Measurements from ENCODE around the gene EEFSEC.

The EEFSEC gene

GRCh38 chr3:128366652-128367051, 213.4 kb downstream of the EEFSEC start:
- TF ChIP-seq CTCF (IDR thresholded peaks at IDR 0.05; ENCODE audit: insufficient read depth, low read length, poor library complexity, severe bottlenecking) = no peak
- no peak overlapping the region for H3K4me3 ChIP-seq (replicated peaks; ENCODE audit: low read depth, low read length)
- H3K36me3 ChIP-seq (ENCODE audit: control insufficient read depth, insufficient read depth, low read length) = no peaks in the 10 kb centered on the region; the same call in none of the 2 replicates
- H3K27me3 ChIP-seq (replicated peaks; ENCODE audit: control insufficient read depth, insufficient read depth, low read length) = no peaks in the 10 kb centered on the region
- DNase-seq (ENCODE audit: extremely low read depth, insufficient read length) = no peak

- no peak for DNase-seq (ENCODE audit: extremely low read depth, insufficient read length)
- Histone ChIP-seq H3K36me3 (ENCODE audit: control insufficient read depth, insufficient read depth, low read length) (no peaks in the 10 kb centered on the region; the same call in none of the 2 replicates), H3K27me3 (replicated peaks; ENCODE audit: control insufficient read depth, insufficient read depth, low read length) (no peaks in the 10 kb centered on the region), H3K4me3 (replicated peaks; ENCODE audit: low read depth, low read length) (no peak overlapping the region)
- no peak for TF ChIP-seq CTCF (IDR thresholded peaks at IDR 0.05; ENCODE audit: insufficient read depth, low read length, poor library complexity, severe bottlenecking)
Measured at GRCh38 chr3:128367221-128367620, 213.9 kb downstream of the EEFSEC start.

GRCh38 chr3:128367761-128368160, 214.5 kb downstream of the EEFSEC start:
- TF ChIP-seq CTCF (IDR thresholded peaks at IDR 0.05; ENCODE audit: insufficient read depth, low read length, poor library complexity, severe bottlenecking) = no peak
- Histone ChIP-seq H3K27me3 (replicated peaks; ENCODE audit: control insufficient read depth, insufficient read depth, low read length) (no peaks in the 10 kb centered on the region), H3K4me3 (replicated peaks; ENCODE audit: low read depth, low read length) (no peak overlapping the region), H3K36me3 (ENCODE audit: control insufficient read depth, insufficient read depth, low read length) (no peaks in the 10 kb centered on the region; the same call in none of the 2 replicates)
- no peak for DNase-seq (ENCODE audit: extremely low read depth, insufficient read length)

- Histone ChIP-seq H3K27me3 (replicated peaks; ENCODE audit: control insufficient read depth, insufficient read depth, low read length) (no peaks in the 10 kb centered on the region), H3K4me3 (replicated peaks; ENCODE audit: low read depth, low read length) (no peak overlapping the region), H3K36me3 (ENCODE audit: control insufficient read depth, insufficient read depth, low read length) (peaks cover 2% of the 10 kb centered on the region)
- no peak for TF ChIP-seq CTCF (IDR thresholded peaks at IDR 0.05; ENCODE audit: insufficient read depth, low read length, poor library complexity, severe bottlenecking)
- no peak for DNase-seq (ENCODE audit: extremely low read depth, insufficient read length)
Measured at GRCh38 chr3:128368626-128369025, 215.3 kb downstream of the EEFSEC start.

GRCh38 chr3:128369121-128369703, 215.9 kb downstream of the EEFSEC start:
- no peak for TF ChIP-seq CTCF (IDR thresholded peaks at IDR 0.05; ENCODE audit: insufficient read depth, low read length, poor library complexity, severe bottlenecking)
- no peaks in the 10 kb centered on the region for H3K27me3 ChIP-seq (replicated peaks; ENCODE audit: control insufficient read depth, insufficient read depth, low read length)
- H3K36me3 ChIP-seq (ENCODE audit: control insufficient read depth, insufficient read depth, low read length) = peaks cover 2% of the 10 kb centered on the region
- no peak overlapping the region for H3K4me3 ChIP-seq (replicated peaks; ENCODE audit: low read depth, low read length)
- no peak for DNase-seq (ENCODE audit: extremely low read depth, insufficient read length)
